SK-N-SH treated with all-trans-retinoic acid at 6 μM for 48 hours (cell line): ENCODE data around the gene ATF5.

Experiments used
- ATAC-seq: fragments of 200-7000 bp; cut with Tn5 transposase; 3 replicates; pipeline ENCODE4 v1.9.1; 2020; ENCODE audit warnings: mild to moderate bottlenecking, moderate library complexity
- ARNTL ChIP-seq: fragments of 450-650 bp; formaldehyde crosslinking; IDR thresholded peaks from 2 replicates; pipeline ENCODE4 v1.5.0; 2020; ENCODE audit warnings: low read depth, mild to moderate bottlenecking, moderate library complexity, borderline replicate concordance
- BACH2 ChIP-seq: fragments of 250-450 bp; sonication (Bioruptor Pico); IDR thresholded peaks from 2 replicates; pipeline ENCODE4 v1.9.0; 2021; ENCODE audit warnings: mild to moderate bottlenecking, borderline replicate concordance
- CSDC2 ChIP-seq: fragments of 250-450 bp; sonication (Bioruptor Pico); IDR thresholded peaks from 2 replicates; pipeline ENCODE4 v1.5.0; 2020; ENCODE audit warnings: mild to moderate bottlenecking, moderate library complexity
- ESRRG ChIP-seq: fragments of 250-450 bp; sonication (Bioruptor Pico); IDR thresholded peaks from 2 replicates; pipeline ENCODE4 v1.6.1; 2021; ENCODE audit warnings: mild to moderate bottlenecking
- GLIS3 ChIP-seq: fragments of 250-450 bp; sonication (Bioruptor Pico); IDR thresholded peaks from 2 replicates; pipeline ENCODE4 v1.5.0; 2020; ENCODE audit warnings: mild to moderate bottlenecking, moderate library complexity
- ISL1 ChIP-seq: fragments of 250-450 bp; sonication (Bioruptor Pico); IDR thresholded peaks from 2 replicates; pipeline ENCODE4 v2.1.2; 2022; ENCODE audit warnings: mild to moderate bottlenecking, moderate library complexity
- OSR1 ChIP-seq: fragments of 250-450 bp; sonication (Bioruptor Pico); IDR thresholded peaks from 2 replicates; pipeline ENCODE4 v1.8.0; 2022; ENCODE audit warnings: moderate library complexity, mild to moderate bottlenecking, inconsistent platforms
- POU6F1 ChIP-seq: fragments of 250-450 bp; sonication (Bioruptor Pico); IDR thresholded peaks from 2 replicates; pipeline ENCODE4 v1.8.0; 2021; ENCODE audit warnings: low read depth, mild to moderate bottlenecking, moderate library complexity, borderline replicate concordance
- PPARA ChIP-seq: fragments of 250-450 bp; sonication (Bioruptor Pico); IDR thresholded peaks from 2 replicates; pipeline ENCODE4 v1.5.0; 2020; ENCODE audit warnings: mild to moderate bottlenecking, borderline replicate concordance
- SNAI2 ChIP-seq: fragments of 250-450 bp; sonication (Bioruptor Pico); IDR thresholded peaks from 2 replicates; pipeline ENCODE4 v1.5.0; 2020; ENCODE audit warnings: mild to moderate bottlenecking, moderate library complexity
- TOX ChIP-seq: fragments of 250-450 bp; sonication (Bioruptor Pico); IDR thresholded peaks from 2 replicates; pipeline ENCODE4 v1.8.0; 2021; ENCODE audit warnings: mild to moderate bottlenecking, moderate library complexity, borderline replicate concordance
- TSHZ2 ChIP-seq: fragments of 250-450 bp; sonication (Bioruptor Pico); IDR thresholded peaks from 2 replicates; pipeline ENCODE4 v1.5.0; 2020; ENCODE audit warnings: mild to moderate bottlenecking, moderate library complexity
- ZC3H10 ChIP-seq: fragments of 250-450 bp; sonication (Bioruptor Pico); IDR thresholded peaks from 2 replicates; pipeline ENCODE4 v1.5.1; 2021; ENCODE audit warnings: mild to moderate bottlenecking, moderate library complexity
- ZFP3 ChIP-seq: fragments of 250-450 bp; sonication (Bioruptor Pico); IDR thresholded peaks from 2 replicates; pipeline ENCODE4 v1.5.0; 2020; ENCODE audit warnings: mild to moderate bottlenecking, moderate library complexity
- ZFP30 ChIP-seq: fragments of 450-650 bp; formaldehyde crosslinking; IDR thresholded peaks from 2 replicates; pipeline ENCODE4 v1.5.0; 2022; ENCODE audit warnings: mild to moderate bottlenecking, moderate library complexity
- ZNF565 ChIP-seq: fragments of 450-650 bp; formaldehyde crosslinking; conservative IDR thresholded peaks from 2 replicates; pipeline ENCODE4 v1.5.0; 2020; ENCODE audit warnings: low read depth, mild to moderate bottlenecking, moderate library complexity
- ZNF70 ChIP-seq: fragments of 450-650 bp; formaldehyde crosslinking; IDR thresholded peaks from 2 replicates; pipeline ENCODE4 v1.5.0; 2020; ENCODE audit warnings: mild to moderate bottlenecking, moderate library complexity
- ZNF8 ChIP-seq: fragments of 450-650 bp; formaldehyde crosslinking; IDR thresholded peaks from 2 replicates; pipeline ENCODE4 v1.5.0; 2020; ENCODE audit warnings: mild to moderate bottlenecking, moderate library complexity
- TF ChIP-seq, protein P1 (sequence below): fragments of 250-450 bp; sonication (Bioruptor Pico); IDR thresholded peaks from 2 replicates; pipeline ENCODE4 v1.5.1; 2021; ENCODE audit warnings: mild to moderate bottlenecking, moderate library complexity
- TF ChIP-seq, protein P2 (sequence below): fragments of 250-450 bp; sonication (Bioruptor Pico); IDR thresholded peaks from 2 replicates; pipeline ENCODE4 v1.5.1; 2020; ENCODE audit warnings: low read depth, mild to moderate bottlenecking, moderate library complexity

ATF5 gene

GRCh38 chr19:49946415-49946814 is 17.4 kb downstream of the ATF5 start (continued):
- TF ChIP-seq, protein P1, sequence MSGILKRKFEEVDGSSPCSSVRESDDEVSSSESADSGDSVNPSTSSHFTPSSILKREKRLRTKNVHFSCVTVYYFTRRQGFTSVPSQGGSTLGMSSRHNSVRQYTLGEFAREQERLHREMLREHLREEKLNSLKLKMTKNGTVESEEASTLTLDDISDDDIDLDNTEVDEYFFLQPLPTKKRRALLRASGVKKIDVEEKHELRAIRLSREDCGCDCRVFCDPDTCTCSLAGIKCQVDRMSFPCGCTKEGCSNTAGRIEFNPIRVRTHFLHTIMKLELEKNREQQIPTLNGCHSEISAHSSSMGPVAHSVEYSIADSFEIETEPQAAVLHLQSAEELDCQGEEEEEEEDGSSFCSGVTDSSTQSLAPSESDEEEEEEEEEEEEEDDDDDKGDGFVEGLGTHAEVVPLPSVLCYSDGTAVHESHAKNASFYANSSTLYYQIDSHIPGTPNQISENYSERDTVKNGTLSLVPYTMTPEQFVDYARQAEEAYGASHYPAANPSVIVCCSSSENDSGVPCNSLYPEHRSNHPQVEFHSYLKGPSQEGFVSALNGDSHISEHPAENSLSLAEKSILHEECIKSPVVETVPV, result no peak
- TF ChIP-seq ZNF8, result no peak

GRCh38 chr19:49949742-49950589 is 21.0 kb downstream of the ATF5 start:
- ATAC-seq, result no peak
- TF ChIP-seq OSR1 (CRISPR knock-in tag), result no peak
- TF ChIP-seq CSDC2 (CRISPR knock-in tag), result no peak
- TF ChIP-seq, protein P2, sequence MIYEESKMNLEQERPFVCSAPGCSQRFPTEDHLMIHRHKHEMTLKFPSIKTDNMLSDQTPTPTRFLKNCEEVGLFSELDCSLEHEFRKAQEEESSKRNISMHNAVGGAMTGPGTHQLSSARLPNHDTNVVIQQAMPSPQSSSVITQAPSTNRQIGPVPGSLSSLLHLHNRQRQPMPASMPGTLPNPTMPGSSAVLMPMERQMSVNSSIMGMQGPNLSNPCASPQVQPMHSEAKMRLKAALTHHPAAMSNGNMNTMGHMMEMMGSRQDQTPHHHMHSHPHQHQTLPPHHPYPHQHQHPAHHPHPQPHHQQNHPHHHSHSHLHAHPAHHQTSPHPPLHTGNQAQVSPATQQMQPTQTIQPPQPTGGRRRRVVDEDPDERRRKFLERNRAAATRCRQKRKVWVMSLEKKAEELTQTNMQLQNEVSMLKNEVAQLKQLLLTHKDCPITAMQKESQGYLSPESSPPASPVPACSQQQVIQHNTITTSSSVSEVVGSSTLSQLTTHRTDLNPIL (CRISPR knock-in tag), result no peak
- TF ChIP-seq, protein P1, result no peak
- TF ChIP-seq ZFP30 (CRISPR knock-in tag), result no peak
- no peak for TF ChIP-seq ARNTL (CRISPR knock-in tag)
- TF ChIP-seq POU6F1 (CRISPR knock-in tag), result no peak
- no peak for TF ChIP-seq ZFP3 (CRISPR knock-in tag)
- no peak for TF ChIP-seq PPARA (CRISPR knock-in tag)
- TF ChIP-seq ISL1, result no peak
- no peak for TF ChIP-seq SNAI2 (CRISPR knock-in tag)
- TF ChIP-seq ZC3H10, result no peak
- TF ChIP-seq GLIS3 (CRISPR knock-in tag), result no peak
- no peak for TF ChIP-seq TOX (CRISPR knock-in tag)
- no peak for TF ChIP-seq ZNF70 (CRISPR knock-in tag)
- TF ChIP-seq ZNF565 (CRISPR knock-in tag), result no peak
- no peak for TF ChIP-seq BACH2 (CRISPR knock-in tag)
- TF ChIP-seq ESRRG, result no peak
- no peak for TF ChIP-seq TSHZ2 (CRISPR knock-in tag)

GRCh38 chr19:49950590-49950948 is 21.6 kb downstream of the ATF5 start:
- ATAC-seq, result no peak
- TF ChIP-seq POU6F1 (CRISPR knock-in tag) (no peak), ESRRG (no peak), TOX (CRISPR knock-in tag) (no peak), ISL1 (no peak), PPARA (CRISPR knock-in tag) (no peak), ZFP3 (CRISPR knock-in tag) (no peak)
- TF ChIP-seq, protein P2 (CRISPR knock-in tag), result no peak
- TF ChIP-seq, all 23 proteins: peak for 0
